DMS53 treated with DMSO at 0.1 percent for 48 hours (cell line): Measurements from ENCODE around the gene SPHK1.

Experiments used
- DNase-seq: peaks from one replicate; lab custom pipeline; 2025; ENCODE audit not compliant: unreplicated experiment; lab: John Stamatoyannopoulos, UW

Gene SPHK1

GRCh38 chr17:76360461-76360860, 23.9 kb upstream of the SPHK1 start:
- no peak for DNase-seq

GRCh38 chr17:76363107-76363842, 21.1 kb upstream of the SPHK1 start:
- no peak for DNase-seq

- no peak for DNase-seq
These were observed 19.0 kb upstream of the SPHK1 start for GRCh38 chr17:76365256-76365903.

GRCh38 chr17:76366247-76366646, 18.2 kb upstream of the SPHK1 start:
- no peak for DNase-seq

- DNase-seq = no peak
These were observed 16.8 kb upstream of the SPHK1 start for GRCh38 chr17:76367642-76368041.

GRCh38 chr17:76368545-76368944, 15.9 kb upstream of the SPHK1 start:
- no peak for DNase-seq

GRCh38 chr17:76369379-76369778, 15.0 kb upstream of the SPHK1 start:
- DNase-seq = no peak

GRCh38 chr17:76369804-76370203, 14.6 kb upstream of the SPHK1 start:
- DNase-seq = no peak

GRCh38 chr17:76370261-76370993, 14.0 kb upstream of the SPHK1 start:
- no peak for DNase-seq

GRCh38 chr17:76371656-76372628, 12.5 kb upstream of the SPHK1 start:
- DNase-seq = no peak

GRCh38 chr17:76376318-76377133, 7.9 kb upstream of the SPHK1 start:
- no peak for DNase-seq

GRCh38 chr17:76378548-76379274, 5.7 kb upstream of the SPHK1 start:
- DNase-seq = no peak

- DNase-seq = no peak
These were observed 5.2 kb upstream of the SPHK1 start for GRCh38 chr17:76379275-76379641.

- DNase-seq = no peak
These were observed 4.6 kb upstream of the SPHK1 start for GRCh38 chr17:76379646-76380376.

- no peak for DNase-seq
These were observed 2.6 kb upstream of the SPHK1 start for GRCh38 chr17:76381633-76382350.

- no peak for DNase-seq
These were observed 2.0 kb upstream of the SPHK1 start for GRCh38 chr17:76382351-76382802.

- no peak for DNase-seq
These were observed 1.4 kb upstream of the SPHK1 start for GRCh38 chr17:76382803-76383545.
